Parathyroid adenoma (tissue), 2 donors: ENCODE data around the gene ASCL2.

Experiments used
- H2AFZ ChIP-seq: fragments of 300-600 bp; sonication (generic); one replicate; pipeline ENCODE4 v1.7.0; 2017; ENCODE audit warnings: antibody characterized with exemption, mild to moderate bottlenecking
- H3K27ac ChIP-seq: fragments of 300-600 bp; sonication (generic); one replicate; pipeline ENCODE4 v1.7.0; 2017
- H3K27me3 ChIP-seq: fragments of 300-600 bp; sonication (generic); one replicate; pipeline ENCODE4 v1.7.0; 2017; ENCODE audit warnings: low read length; ENCODE audit not compliant: control insufficient read depth, insufficient read depth
- H3K36me3 ChIP-seq: fragments of 300-600 bp; sonication (generic); one replicate; pipeline ENCODE4 v1.7.0; 2017; ENCODE audit warnings: low read length; ENCODE audit not compliant: control insufficient read depth, insufficient read depth
- H3K4me1 ChIP-seq: fragments of 300-600 bp; sonication (generic); one replicate; pipeline ENCODE4 v1.7.0; 2017; ENCODE audit warnings: control low read depth
- H3K4me2 ChIP-seq: fragments of 300-600 bp; sonication (generic); one replicate; pipeline ENCODE4 v1.7.0; 2017; ENCODE audit warnings: low read length
- H3K4me3 ChIP-seq: fragments of 300-600 bp; sonication (generic); one replicate; pipeline ENCODE4 v1.7.0; 2017; ENCODE audit warnings: low read depth, low read length
- H3K79me2 ChIP-seq: fragments of 300-600 bp; sonication (generic); one replicate; pipeline ENCODE4 v1.7.0; 2017; ENCODE audit warnings: control low read depth
- H3K9ac ChIP-seq: fragments of 300-600 bp; sonication (generic); one replicate; pipeline ENCODE4 v1.7.0; 2017; ENCODE audit warnings: mild to moderate bottlenecking
- H3K9me3 ChIP-seq: fragments of 300-600 bp; sonication (generic); one replicate; pipeline ENCODE4 v1.7.0; 2017; ENCODE audit warnings: low read length; ENCODE audit not compliant: control insufficient read depth
- TF ChIP-seq, protein P1 (sequence below): fragments of 300-600 bp; sonication (generic); IDR thresholded peaks from one replicate; pipeline ENCODE4 v1.7.0; 2017; ENCODE audit warnings: antibody characterized with exemption, mild to moderate bottlenecking
- donor health status: primary hyperparathyroidism.

The ASCL2 gene

DNA sequence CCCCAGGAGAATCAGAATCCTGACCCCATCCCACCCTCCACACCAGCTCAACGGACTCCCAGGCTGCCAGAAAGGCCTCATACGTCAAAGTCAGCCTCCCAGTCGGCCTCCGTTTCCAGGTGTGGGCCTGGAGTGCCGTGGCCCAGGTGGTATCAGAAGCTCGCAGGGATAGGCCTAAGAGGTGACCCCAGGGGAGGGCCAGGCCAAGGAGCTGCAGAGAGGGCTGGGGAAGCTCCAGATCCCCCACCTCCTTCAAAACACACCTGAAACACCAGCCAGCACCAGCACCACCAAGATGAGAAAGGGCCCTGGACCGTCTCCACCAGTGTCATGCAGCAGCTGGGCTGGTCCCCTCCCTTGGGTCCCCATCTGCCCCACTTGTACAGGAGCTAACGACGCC lies 20.3 kb downstream of the ASCL2 start:
- TF ChIP-seq, protein P1, sequence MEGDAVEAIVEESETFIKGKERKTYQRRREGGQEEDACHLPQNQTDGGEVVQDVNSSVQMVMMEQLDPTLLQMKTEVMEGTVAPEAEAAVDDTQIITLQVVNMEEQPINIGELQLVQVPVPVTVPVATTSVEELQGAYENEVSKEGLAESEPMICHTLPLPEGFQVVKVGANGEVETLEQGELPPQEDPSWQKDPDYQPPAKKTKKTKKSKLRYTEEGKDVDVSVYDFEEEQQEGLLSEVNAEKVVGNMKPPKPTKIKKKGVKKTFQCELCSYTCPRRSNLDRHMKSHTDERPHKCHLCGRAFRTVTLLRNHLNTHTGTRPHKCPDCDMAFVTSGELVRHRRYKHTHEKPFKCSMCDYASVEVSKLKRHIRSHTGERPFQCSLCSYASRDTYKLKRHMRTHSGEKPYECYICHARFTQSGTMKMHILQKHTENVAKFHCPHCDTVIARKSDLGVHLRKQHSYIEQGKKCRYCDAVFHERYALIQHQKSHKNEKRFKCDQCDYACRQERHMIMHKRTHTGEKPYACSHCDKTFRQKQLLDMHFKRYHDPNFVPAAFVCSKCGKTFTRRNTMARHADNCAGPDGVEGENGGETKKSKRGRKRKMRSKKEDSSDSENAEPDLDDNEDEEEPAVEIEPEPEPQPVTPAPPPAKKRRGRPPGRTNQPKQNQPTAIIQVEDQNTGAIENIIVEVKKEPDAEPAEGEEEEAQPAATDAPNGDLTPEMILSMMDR = no peak
- Histone ChIP-seq H3K4me1 (no peaks in the 10 kb centered on the region), H2AFZ (no peak overlapping the region), H3K36me3 (no peaks in the 10 kb centered on the region), H3K27me3 (no peaks in the 10 kb centered on the region), H3K4me3 (no peak overlapping the region), H3K27ac (no peak overlapping the region), H3K4me2 (no peak overlapping the region), H3K9me3 (no peaks in the 10 kb centered on the region), H3K79me2 (no peaks in the 10 kb centered on the region), H3K9ac (no peak overlapping the region)

DNA sequence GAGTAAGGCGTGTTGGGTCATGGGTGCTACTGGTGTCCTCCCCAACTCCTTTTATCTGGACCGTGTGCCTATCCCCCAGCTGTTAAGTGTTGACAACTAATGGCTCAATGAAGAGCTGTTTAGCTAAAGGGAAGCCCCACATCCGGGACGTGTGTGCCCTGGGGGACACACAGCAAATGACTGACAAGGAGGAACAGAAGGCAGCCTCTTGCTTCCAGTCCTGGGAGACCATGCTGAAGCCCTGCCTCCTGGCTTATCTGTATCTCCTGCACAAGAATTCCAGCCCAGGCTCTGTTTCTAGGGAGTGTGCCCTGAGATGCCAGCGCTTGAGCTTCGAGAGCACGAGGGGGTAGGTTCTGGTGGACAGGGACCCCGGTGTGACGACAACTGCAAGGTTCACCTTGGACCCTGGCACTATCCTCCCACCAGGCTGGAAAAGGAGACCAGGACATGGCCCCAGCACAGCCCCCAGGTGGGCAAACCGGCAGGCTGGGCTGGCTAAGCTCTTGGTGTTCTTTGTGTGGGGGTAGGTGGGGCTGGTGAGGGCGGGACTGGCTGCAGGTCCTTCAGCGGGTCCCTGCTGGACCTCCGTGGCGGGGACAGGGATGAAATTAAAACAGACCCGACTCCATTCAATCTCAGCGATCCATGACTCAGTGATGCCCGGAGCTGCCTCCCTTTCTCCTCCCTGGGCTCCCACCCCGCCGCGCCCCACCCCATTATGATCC lies 21.0 kb downstream of the ASCL2 start:
- no peaks in the 10 kb centered on the region for H3K4me1 ChIP-seq
- no peak overlapping the region for H3K9ac ChIP-seq
- no peak overlapping the region for H2AFZ ChIP-seq
- no peaks in the 10 kb centered on the region for H3K27me3 ChIP-seq
- no peak overlapping the region for H3K4me2 ChIP-seq
- H3K4me3 ChIP-seq = no peak overlapping the region
- H3K27ac ChIP-seq = no peak overlapping the region
- H3K36me3 ChIP-seq = no peaks in the 10 kb centered on the region
- no peaks in the 10 kb centered on the region for H3K9me3 ChIP-seq
- TF ChIP-seq, protein P1 = no peak
- H3K79me2 ChIP-seq = no peaks in the 10 kb centered on the region

DNA sequence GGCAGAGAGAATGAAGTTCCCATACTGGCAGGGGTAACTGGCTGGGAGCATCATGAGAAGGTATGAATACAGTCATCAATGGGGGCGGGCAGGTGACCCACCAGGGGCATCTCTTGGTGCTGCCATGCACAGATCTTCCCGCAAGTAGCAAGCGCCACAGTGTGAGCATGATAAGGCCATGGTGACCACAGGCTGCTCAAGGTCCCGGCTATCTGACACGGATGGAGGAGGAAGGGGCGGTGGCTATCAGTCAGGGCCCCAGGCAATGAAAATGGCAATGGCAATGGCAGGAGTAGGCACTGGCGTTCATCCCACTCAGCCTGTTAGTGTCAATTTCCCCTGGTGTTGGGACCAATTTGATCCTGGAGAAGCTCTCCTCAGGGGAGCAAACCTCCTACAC lies 21.6 kb downstream of the ASCL2 start:
- no peak overlapping the region for H3K9ac ChIP-seq
- H3K27me3 ChIP-seq = no peaks in the 10 kb centered on the region
- no peaks in the 10 kb centered on the region for H3K9me3 ChIP-seq
- H3K36me3 ChIP-seq = no peaks in the 10 kb centered on the region
- no peak overlapping the region for H3K4me2 ChIP-seq
- TF ChIP-seq, protein P1 = no peak
- H3K4me3 ChIP-seq = no peak overlapping the region
- no peak overlapping the region for H3K27ac ChIP-seq
- no peaks in the 10 kb centered on the region for H3K4me1 ChIP-seq
- H2AFZ ChIP-seq = no peak overlapping the region
- no peaks in the 10 kb centered on the region for H3K79me2 ChIP-seq

DNA sequence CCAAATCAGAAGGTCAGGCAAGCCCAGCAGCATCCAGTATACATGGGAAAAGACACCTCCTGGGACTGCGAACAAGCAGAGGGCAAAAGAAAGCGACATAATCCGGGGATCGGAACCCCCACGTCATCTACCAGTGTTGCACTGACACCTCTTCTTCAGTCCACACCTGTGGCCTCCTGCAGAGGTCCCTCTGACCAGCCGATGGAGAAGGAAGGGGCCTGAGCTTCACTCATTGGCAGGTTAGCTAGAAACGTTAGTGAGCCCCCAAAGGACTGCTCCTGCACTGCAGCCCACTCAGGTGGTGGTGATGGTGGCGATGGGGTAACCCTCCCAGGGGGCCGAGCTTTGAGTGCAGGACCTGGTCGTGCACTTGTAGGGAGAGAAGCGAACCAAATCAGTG lies 22.1 kb downstream of the ASCL2 start:
- H2AFZ ChIP-seq = no peak overlapping the region
- H3K79me2 ChIP-seq = no peaks in the 10 kb centered on the region
- no peaks in the 10 kb centered on the region for H3K4me1 ChIP-seq
- H3K36me3 ChIP-seq = no peaks in the 10 kb centered on the region
- no peak overlapping the region for H3K9ac ChIP-seq
- no peak overlapping the region for H3K27ac ChIP-seq
- H3K27me3 ChIP-seq = no peaks in the 10 kb centered on the region
- H3K4me2 ChIP-seq = no peak overlapping the region
- H3K4me3 ChIP-seq = no peak overlapping the region
- no peaks in the 10 kb centered on the region for H3K9me3 ChIP-seq
- TF ChIP-seq, protein P1 = no peak

DNA sequence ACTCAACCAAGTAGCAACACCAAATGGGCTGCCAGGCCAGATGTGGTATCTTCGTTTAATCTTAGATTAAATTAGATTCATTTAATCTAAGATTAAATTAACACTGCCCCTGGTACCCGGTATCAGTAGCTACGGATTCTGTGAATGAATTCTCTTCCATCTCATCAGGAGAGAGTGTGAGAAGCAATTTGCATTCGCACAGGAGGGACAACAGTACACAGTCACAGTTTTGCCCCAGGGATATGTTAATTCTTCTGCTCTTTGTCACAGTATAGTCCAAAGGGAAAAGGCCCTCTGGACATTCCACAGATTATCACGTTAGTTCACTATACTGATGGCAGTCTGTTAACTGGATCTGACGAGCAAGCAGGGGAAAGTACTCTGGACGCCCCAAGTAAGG lies 22.9 kb downstream of the ASCL2 start:
- Histone ChIP-seq H2AFZ (no peak overlapping the region), H3K27ac (no peak overlapping the region), H3K4me1 (no peaks in the 10 kb centered on the region), H3K9ac (no peak overlapping the region), H3K27me3 (no peaks in the 10 kb centered on the region), H3K9me3 (no peaks in the 10 kb centered on the region), H3K4me3 (no peak overlapping the region), H3K79me2 (no peaks in the 10 kb centered on the region), H3K36me3 (no peaks in the 10 kb centered on the region), H3K4me2 (no peak overlapping the region)
- TF ChIP-seq, protein P1 = no peak
